GM19043 (cell line): Measurements from ENCODE around the gene TIMM17B.

Source experiments
- ATAC-seq: cut with Tn5 transposase; IDR thresholded peaks from one replicate; pipeline ENCODE4 v1.9.1; 2021; ENCODE audit warnings: low read depth; ENCODE audit not compliant: unreplicated experiment

TIMM17B gene

GRCh38 chrX:48897625-48898306 is at the start of gene TIMM17B, which contains the start of gene PQBP1:
TIMM17B (minus strand) TSS chrX:48897768; CDS start chrX:48897749, 19 bp downstream.
PQBP1 (plus strand) TSS chrX:48897930; CDS start chrX:48898510, 580 bp downstream.
- peak; percentile 87 for ATAC-seq

DNA sequence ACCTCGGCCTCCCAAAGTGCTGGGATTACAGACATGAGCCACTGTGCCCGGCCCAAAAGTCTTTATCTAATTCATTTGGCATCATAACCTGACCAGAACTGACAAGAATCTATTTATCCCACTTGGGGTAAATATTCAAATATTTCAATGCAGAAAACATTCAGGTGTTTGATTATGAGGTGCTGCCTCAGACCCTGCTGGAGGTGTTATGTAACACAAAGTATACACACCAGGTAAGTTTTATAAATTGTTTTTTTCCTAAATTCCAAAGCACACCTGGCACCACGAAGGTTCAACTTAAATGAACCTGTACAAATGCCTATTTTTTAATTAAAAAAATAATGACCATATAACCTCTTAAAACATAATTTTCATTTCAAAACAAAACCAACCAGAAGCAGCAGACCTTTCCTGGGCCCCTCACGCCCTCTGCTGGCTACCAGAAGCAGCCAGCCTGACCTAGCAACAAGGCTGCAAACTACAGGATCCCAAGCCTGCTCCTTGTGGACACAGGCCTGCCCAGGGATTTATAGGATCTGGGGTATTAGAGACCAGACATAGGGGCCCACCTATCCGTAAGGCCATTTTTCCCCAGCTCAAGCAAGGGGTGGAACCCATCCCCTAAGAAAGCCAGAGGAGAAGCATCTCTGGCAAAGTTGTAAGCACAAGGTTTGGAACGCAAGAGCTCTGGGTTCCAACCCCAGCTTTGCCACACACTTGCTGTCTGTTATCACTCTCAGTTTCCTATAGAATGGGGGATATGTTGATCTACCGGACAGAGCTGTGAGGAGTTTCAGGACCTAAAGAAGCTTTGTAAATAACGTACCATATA is 48.2 kb upstream of the TIMM17B start:
- ATAC-seq: no peak

- no peak for ATAC-seq
These were observed 45.3 kb upstream of the TIMM17B start for GRCh38 chrX:48942895-48943294.

DNA sequence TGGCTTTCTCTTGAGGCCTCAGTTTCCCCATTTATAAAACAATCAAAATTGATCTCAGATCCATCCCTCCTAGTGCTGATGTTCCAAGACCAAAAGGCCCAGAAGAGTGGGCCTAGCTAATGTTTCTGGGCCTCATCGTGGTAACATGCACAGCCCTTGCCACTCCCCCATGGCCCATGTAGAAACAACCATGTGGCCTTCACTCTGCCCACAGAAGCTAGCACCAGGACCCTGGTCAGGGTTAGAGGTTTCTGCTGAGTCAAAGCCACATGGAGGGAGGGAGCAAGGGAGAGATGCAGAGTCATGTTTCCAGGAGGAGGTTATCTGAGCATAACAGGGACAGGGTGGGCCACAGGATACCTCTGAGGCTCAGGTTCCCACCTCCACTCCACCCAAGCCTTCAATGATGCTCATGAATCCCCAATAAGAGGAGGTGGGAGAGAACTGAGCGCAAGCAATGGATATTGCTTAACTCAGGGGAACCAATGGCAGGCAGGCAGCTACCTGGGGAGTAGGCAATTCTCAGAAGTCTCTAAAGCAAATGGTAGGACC is 42.9 kb upstream of the TIMM17B start:
- no peak for ATAC-seq

DNA sequence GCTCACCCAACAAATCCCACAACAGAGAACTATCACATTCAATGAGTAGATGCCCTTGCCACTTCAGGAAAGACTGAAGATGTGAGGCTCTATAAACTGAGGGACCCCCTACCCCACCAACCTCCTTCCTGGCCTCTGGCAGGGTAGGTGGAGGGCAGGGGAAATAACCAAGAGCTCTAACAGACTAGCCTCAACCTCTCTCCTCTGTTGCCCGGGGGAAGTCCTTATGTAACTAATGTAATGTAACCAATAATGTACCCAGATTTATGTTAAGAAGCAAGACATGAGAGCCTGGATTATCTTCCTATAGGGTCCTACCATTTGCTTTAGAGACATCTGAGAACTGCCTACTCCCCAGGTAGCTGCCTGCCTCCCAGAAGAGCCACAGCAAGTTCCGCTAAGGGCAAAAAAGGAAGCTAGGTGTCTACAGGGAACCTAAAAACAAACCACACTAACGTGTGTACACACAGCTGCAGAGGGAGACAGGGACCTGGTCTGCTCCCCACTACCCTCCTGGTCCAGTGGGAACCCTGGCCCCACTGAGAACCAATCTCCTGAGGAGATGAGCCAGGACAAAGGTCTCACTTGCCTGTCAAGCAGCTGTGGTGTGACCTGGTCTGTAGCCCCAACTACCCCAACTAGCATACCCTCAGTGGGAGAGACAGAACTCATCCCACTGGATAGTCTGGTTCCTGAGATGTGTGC is 42.1 kb upstream of the TIMM17B start:
- ATAC-seq: no peak

DNA sequence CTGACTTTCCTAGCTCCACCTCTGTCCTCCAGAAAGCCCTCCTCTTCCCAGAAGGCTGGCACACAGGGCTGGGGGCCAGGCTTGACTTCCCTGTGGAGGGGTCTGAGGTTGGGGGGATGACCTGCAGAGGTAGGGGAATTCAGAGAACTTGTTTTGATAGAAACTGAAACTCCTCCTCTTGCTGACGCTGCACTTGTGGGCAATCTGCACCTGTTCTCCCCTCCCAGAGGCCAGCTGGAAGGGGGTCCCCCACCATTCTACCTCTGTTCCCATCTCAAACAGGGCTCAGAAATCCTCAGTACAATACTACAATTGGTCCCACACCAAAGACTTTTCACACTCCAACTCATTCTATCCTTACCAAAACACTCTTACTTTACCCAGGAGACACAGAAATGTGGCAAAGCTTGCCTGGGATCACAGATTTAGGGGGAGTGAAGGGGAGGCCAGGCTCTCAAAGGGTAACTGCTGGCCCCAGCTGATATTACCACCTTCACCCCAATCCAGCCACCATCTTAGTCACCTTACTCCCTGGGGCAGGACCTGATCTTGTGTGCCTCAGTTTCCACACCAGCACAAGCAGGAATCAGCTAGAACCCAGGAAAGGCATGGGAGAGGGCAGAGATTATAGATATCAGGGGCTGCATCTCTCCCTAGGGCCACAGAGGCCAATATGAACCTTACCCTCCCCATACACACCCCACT is 41.3 kb upstream of the TIMM17B start:
- peak; percentile 39 for ATAC-seq

GRCh38 chrX:48937054-48937907 is 39.7 kb upstream of the TIMM17B start:
- peak; percentile 47 for ATAC-seq

DNA sequence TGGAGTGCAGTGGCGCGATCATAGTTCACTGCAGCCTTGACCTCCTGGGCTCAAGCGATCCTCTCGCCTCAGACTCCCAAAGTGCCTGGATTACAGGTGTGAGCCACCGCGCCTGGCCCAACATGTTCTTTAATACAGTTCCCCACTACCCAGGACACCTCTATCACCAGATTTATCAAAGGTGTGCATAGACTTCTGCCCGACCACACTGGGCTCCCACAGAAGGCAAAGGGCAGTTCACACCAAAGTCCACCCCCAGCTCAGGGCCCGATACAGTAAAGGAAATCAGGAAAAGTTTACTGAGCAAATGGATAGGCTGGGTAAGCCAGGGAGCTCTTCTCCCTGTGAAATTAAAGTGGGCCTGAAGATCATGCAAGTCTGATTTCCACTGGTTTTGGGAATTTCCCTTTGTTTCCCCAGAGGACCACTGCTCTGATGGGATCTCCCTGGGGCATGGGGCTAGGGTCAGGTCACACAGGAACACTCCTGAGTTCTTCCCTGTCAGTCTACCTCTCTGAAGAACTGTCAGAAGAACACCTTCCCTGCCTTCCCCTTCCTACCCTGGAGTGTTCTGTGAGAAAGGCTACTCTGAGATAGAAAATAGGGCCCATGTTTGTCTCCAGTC is 39.0 kb upstream of the TIMM17B start:
- ATAC-seq: no peak

DNA sequence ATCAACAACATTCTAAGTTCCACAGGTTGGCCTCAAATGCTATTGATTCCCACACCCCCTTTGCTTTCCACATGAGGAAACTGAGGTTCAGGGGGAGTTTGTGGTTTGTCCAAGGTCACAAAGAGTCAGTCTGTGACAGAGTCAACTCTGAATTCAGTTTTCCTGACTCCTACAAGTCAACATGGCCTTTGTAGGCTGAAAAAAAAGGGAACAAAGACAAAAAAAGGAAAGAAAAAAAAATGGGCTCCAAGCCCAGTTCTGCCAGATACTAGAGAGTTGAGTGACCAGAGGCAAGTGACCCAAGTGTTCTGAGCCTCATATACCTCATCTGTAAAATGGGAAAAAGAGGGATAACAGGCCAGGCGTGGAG is 37.7 kb upstream of the TIMM17B start:
- ATAC-seq: no peak

DNA sequence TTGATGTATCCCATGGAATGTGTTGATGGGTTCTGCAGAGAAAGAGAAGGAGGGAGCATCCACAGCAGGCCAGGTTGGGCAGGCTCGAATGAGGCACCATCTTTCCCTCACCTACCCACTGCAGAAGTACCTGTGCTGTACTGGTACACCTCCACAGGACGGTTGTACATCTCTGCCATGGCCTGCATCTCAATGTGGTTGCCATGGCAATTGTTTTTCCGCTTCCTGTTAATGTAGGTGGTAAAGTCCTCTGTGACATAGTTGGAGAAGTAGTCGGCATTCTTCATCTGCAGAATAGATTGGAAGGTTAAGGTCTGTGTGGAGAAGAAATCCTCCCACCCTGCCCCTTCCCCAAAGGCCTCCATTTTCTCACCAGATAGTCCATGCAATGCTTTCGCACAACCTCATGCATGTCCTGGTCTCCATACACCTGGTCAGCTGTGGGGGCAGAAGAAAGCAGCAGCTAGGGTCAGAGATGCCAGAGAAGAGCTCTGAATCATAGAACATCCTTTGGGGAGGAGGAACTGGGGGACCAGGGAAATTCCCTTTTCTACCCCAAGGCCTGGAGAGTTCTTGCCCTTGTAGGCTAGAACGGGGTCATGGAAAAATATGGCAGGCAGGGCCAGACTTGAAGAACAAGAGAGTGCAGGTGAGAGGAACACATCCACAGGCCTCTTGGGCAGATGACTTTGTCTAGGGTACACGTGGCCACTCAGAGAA is 37.2 kb upstream of the TIMM17B start:
- ATAC-seq: no peak

DNA sequence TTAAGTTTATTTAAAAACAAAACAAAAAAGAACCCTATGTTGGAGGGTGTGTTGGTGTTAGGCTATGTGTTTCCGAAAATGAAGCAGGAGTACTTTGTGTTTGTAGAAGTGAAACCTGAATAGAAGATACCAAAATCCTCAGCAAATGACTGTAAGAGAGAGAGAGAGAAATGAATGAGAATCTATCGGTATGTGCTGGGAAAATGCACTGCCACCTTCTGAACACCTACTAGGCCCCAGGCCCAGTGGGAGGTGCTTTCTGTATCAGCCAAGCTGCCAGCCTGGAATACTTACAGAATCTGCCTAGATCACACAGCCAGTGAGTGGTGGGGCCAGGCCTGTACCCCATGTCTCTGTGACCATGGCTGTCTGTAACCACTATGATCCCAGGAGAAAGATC is 36.2 kb upstream of the TIMM17B start:
- no peak for ATAC-seq

GRCh38 chrX:48927736-48928382 is 30.3 kb upstream of the TIMM17B start:
- ATAC-seq: no peak

DNA sequence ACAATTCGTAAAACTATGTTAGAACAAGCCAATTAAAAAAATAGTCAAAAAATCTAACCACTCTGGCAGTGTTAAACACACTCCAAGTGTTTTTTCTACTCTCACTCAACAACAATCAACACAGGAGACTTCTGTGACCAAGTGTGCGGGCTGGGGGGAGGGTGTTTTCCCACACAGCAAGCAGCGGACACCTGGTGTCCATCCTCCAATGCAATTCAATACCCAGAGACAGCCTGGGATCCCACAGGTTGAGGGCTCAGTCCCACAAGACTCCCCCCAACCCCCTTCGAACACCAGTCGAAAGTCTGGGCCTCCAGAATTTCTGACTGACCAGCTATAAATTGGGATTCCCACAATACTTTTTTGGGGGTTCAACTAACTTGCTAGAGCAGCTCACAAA is 29.6 kb upstream of the TIMM17B start:
- ATAC-seq: no peak

GRCh38 chrX:48924270-48924669 is 26.7 kb upstream of the TIMM17B start:
- no peak for ATAC-seq

DNA sequence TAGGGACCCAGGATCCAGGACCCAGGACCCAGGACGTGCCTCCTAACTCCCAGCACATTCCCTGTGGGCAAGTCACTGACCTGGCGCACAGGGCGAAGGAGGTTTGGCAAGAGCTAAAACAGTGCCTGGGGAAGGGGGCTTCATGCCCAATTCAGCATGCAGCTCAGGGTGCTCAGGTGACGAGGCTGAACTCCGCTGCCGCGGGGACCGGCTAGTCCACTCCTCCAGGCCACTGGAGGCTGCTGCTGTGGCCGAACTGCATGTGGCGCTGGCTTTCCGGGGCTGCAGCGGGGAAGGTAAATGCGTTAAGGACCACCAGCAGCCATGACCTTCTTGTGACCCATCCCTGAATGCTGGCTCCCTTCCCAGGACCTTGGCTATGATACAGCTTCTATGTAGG is 26.2 kb upstream of the TIMM17B start:
- ATAC-seq: no peak

- no peak for ATAC-seq
These were observed 23.1 kb upstream of the TIMM17B start for GRCh38 chrX:48920718-48921104.

DNA sequence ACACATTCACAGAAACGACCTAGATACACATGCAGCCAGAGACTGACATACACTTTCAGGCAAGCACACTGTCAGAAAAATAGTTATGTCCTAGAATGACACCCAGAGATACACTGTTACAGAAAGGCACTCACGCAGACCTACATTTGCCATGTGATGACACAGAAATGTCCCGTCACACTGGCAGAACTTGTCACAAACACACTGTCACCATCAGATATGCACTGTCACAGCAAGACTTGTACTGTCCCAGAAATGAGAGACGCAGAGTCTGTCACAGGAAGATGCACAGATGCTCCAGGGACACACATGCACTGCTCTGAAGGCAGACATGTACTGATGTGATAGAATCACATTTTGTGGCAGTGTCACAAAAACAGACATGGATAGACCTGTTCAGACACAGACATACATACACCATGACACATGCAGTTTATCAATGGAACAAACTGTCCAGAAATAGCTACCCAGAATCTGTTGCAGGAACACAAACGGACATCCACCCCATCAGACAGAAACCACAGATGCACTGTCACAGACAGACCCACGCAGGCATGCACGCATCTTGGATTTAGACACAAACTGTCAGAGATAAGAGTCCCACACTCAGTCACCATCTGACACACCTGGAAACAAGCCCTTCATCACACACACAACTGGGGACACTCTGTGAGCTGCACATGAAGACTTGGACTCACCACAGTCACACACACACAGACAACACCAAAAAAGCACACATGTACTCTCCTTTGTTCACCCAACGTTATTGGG is 22.6 kb upstream of the TIMM17B start:
- no peak for ATAC-seq
